SJCRH30 (cell line): ENCODE data around the gene OSBPL6. TPM values are rescaled to one million over a fixed set of nuclear protein-coding genes. Genes with fewer than 3 reads are reported as not detected.
"Not testable (repeated sequence)": the region's sequence is repeated elsewhere in the genome, so short reads cannot be mapped to it uniquely, and the experiment has no call there.

ENCODE experiments used
- DNase-seq, 2 experiments: peaks; one replicate each; pipeline ENCODE4 v3.0.0-alpha.2; 2015 to 2020
- H3K27ac ChIP-seq: fragments of 250-450 bp; sonication (Bioruptor Pico); 2 replicates; pipeline ENCODE4 v1.5.1; 2020; ENCODE audit warnings: mild to moderate bottlenecking, moderate library complexity
- H3K27me3 ChIP-seq: fragments of 250-450 bp; sonication (Bioruptor Pico); 2 replicates; pipeline ENCODE4 v1.5.1; 2020; ENCODE audit warnings: mild to moderate bottlenecking, moderate library complexity
- H3K36me3 ChIP-seq: fragments of 250-450 bp; sonication (Bioruptor Pico); 2 replicates; pipeline ENCODE4 v1.5.1; 2020; ENCODE audit warnings: mild to moderate bottlenecking, moderate library complexity
- H3K4me1 ChIP-seq: fragments of 250-450 bp; sonication (Bioruptor Pico); 2 replicates; pipeline ENCODE4 v1.5.1; 2020; ENCODE audit warnings: mild to moderate bottlenecking, moderate library complexity
- H3K4me3 ChIP-seq: fragments of 250-450 bp; sonication (Bioruptor Pico); 2 replicates; pipeline ENCODE4 v1.5.1; 2020; ENCODE audit warnings: mild to moderate bottlenecking, moderate library complexity
- H3K9me3 ChIP-seq: fragments of 250-450 bp; sonication (Bioruptor Pico); replicated peaks from 2 replicates; pipeline ENCODE4 v1.5.1; 2020; ENCODE audit warnings: mild to moderate bottlenecking, moderate library complexity
- total RNA-seq: library from RNA; depleted of rRNA; stranded (reverse); fragments of >200 nt; shearing (Covaris generic); gene quantifications from 2 replicates; pipeline ENCODE4 v1.2.3, GENCODE V29; 2014

The OSBPL6 gene
- total RNA-seq, 1 experiment from 2014 or later: 14.6 TPM

GRCh38 chr2:178188466-178188865 is 5.8 kb upstream of the OSBPL6 start:
- no peak for DNase-seq
- Histone ChIP-seq H3K4me1 (no peaks in the 10 kb centered on the region; the same call in 1 of the 2 replicates), H3K4me3 (no peak overlapping the region), H3K36me3 (no peaks in the 10 kb centered on the region), H3K9me3 (no peaks in the 10 kb centered on the region), H3K27me3 (no peaks in the 10 kb centered on the region), H3K27ac (no peak overlapping the region)

- H3K9me3 ChIP-seq: no peaks in the 10 kb centered on the region
- no peaks in the 10 kb centered on the region; the same call in none of the 2 replicates for H3K4me1 ChIP-seq
- peak in 1 of 2 experiments; percentile 17 for DNase-seq
- no peak overlapping the region for H3K27ac ChIP-seq
- no peak overlapping the region for H3K4me3 ChIP-seq
- H3K27me3 ChIP-seq: no peaks in the 10 kb centered on the region
- no peaks in the 10 kb centered on the region for H3K36me3 ChIP-seq
These were observed 3.3 kb upstream of the OSBPL6 start for GRCh38 chr2:178191004-178191508.

GRCh38 chr2:178191511-178191910 is 2.8 kb upstream of the OSBPL6 start:
- Histone ChIP-seq H3K27ac (no peak overlapping the region), H3K4me1 (peaks cover 3% of the 10 kb centered on the region), H3K4me3 (no peak overlapping the region), H3K9me3 (no peaks in the 10 kb centered on the region), H3K27me3 (no peaks in the 10 kb centered on the region), H3K36me3 (no peaks in the 10 kb centered on the region)
- DNase-seq: no peak

- Histone ChIP-seq H3K9me3 (no peaks in the 10 kb centered on the region), H3K4me3 (peak overlapping the region; percentile 98), H3K27me3 (no peaks in the 10 kb centered on the region), H3K4me1 (peaks cover 6% of the 10 kb centered on the region), H3K36me3 (no peaks in the 10 kb centered on the region), H3K27ac (no peak overlapping the region)
- DNase-seq: no peak
These were observed 853 bp upstream of the OSBPL6 start for GRCh38 chr2:178193496-178193822.

- peak; percentile 83 to 84 for DNase-seq
- Histone ChIP-seq H3K27ac (peak overlapping the region; percentile 53), H3K36me3 (no peaks in the 10 kb centered on the region), H3K4me3 (peak overlapping the region; percentile 98), H3K27me3 (no peaks in the 10 kb centered on the region), H3K4me1 (peaks cover 15% of the 10 kb centered on the region), H3K9me3 (no peaks in the 10 kb centered on the region)
These were observed 483 bp downstream of the OSBPL6 start for GRCh38 chr2:178194600-178195389.

GRCh38 chr2:178195390-178196166 is 1.3 kb downstream of the OSBPL6 start:
- DNase-seq: peak in 1 of 2 experiments; percentile 15
- Histone ChIP-seq H3K9me3 (no peaks in the 10 kb centered on the region), H3K27ac (peak overlapping the region; percentile 53), H3K27me3 (no peaks in the 10 kb centered on the region), H3K4me1 (peaks cover 16% of the 10 kb centered on the region), H3K4me3 (peak overlapping the region; percentile 98), H3K36me3 (no peaks in the 10 kb centered on the region)

- H3K4me1 ChIP-seq: peaks cover 16% of the 10 kb centered on the region
- no peaks in the 10 kb centered on the region for H3K36me3 ChIP-seq
- no peak overlapping the region for H3K27ac ChIP-seq
- H3K27me3 ChIP-seq: no peaks in the 10 kb centered on the region
- H3K4me3 ChIP-seq: no peak overlapping the region
- no peak for DNase-seq
- no peaks in the 10 kb centered on the region for H3K9me3 ChIP-seq
These were observed 3.5 kb downstream of the OSBPL6 start for GRCh38 chr2:178197791-178198190.

- DNase-seq, H3K9me3 ChIP-seq, H3K27ac ChIP-seq, H3K27me3 ChIP-seq, H3K36me3 ChIP-seq, H3K4me3 ChIP-seq: not testable (repeated sequence)
- H3K4me1 ChIP-seq: peaks cover 16% of the 10 kb centered on the region
These were observed 4.1 kb downstream of the OSBPL6 start for GRCh38 chr2:178198441-178198840.

- H3K27ac ChIP-seq: peak overlapping the region; percentile 50; the same call in 1 of the 2 replicates
- H3K4me3 ChIP-seq: no peak overlapping the region
- H3K4me1 ChIP-seq: peaks cover 16% of the 10 kb centered on the region
- no peaks in the 10 kb centered on the region for H3K36me3 ChIP-seq
- H3K27me3 ChIP-seq: no peaks in the 10 kb centered on the region
- DNase-seq: peak in 1 of 2 experiments; percentile 43
- H3K9me3 ChIP-seq: no peaks in the 10 kb centered on the region
These were observed 5.0 kb downstream of the OSBPL6 start for GRCh38 chr2:178199334-178199733.

- H3K4me1 ChIP-seq: peaks cover 16% of the 10 kb centered on the region
- DNase-seq: no peak
- H3K9me3 ChIP-seq: no peaks in the 10 kb centered on the region
- no peaks in the 10 kb centered on the region for H3K36me3 ChIP-seq
- no peaks in the 10 kb centered on the region for H3K27me3 ChIP-seq
- H3K27ac ChIP-seq: no peak overlapping the region
- no peak overlapping the region for H3K4me3 ChIP-seq
These were observed 6.0 kb downstream of the OSBPL6 start for GRCh38 chr2:178200331-178200730.

- peaks cover 18% of the 10 kb centered on the region for H3K4me1 ChIP-seq
- no peak overlapping the region for H3K27ac ChIP-seq
- H3K36me3 ChIP-seq: no peaks in the 10 kb centered on the region
- no peaks in the 10 kb centered on the region for H3K27me3 ChIP-seq
- H3K9me3 ChIP-seq: no peaks in the 10 kb centered on the region
- DNase-seq: no peak
- H3K4me3 ChIP-seq: no peak overlapping the region
These were observed 8.6 kb downstream of the OSBPL6 start for GRCh38 chr2:178202927-178203326.

- Histone ChIP-seq H3K4me3 (no peak overlapping the region), H3K4me1 (peaks cover 8% of the 10 kb centered on the region), H3K27ac (no peak overlapping the region)
These were observed 10.7 kb downstream of the OSBPL6 start for GRCh38 chr2:178204977-178205376.

GRCh38 chr2:178205853-178206521 is 11.7 kb downstream of the OSBPL6 start:
- H3K27ac ChIP-seq: peak overlapping the region; percentile 9; the same call in 1 of the 2 replicates
- no peaks in the 10 kb centered on the region for H3K9me3 ChIP-seq

More at GRCh38 chr2:178204977-178205376, 10.7 kb downstream of the OSBPL6 start:
- no peak for DNase-seq
- no peaks in the 10 kb centered on the region for H3K36me3 ChIP-seq
- H3K9me3 ChIP-seq: no peaks in the 10 kb centered on the region
- no peaks in the 10 kb centered on the region for H3K27me3 ChIP-seq

GRCh38 chr2:178208336-178208735 is 14.0 kb downstream of the OSBPL6 start:
- H3K27me3 ChIP-seq: no peaks in the 10 kb centered on the region
- DNase-seq: no peak
- no peaks in the 10 kb centered on the region for H3K9me3 ChIP-seq
- no peak overlapping the region for H3K27ac ChIP-seq
- peaks cover 8% of the 10 kb centered on the region for H3K4me1 ChIP-seq
- no peak overlapping the region for H3K4me3 ChIP-seq
- H3K36me3 ChIP-seq: no peaks in the 10 kb centered on the region

More at GRCh38 chr2:178205853-178206521, 11.7 kb downstream of the OSBPL6 start:
- Histone ChIP-seq H3K4me1 (peaks cover 8% of the 10 kb centered on the region), H3K27me3 (no peaks in the 10 kb centered on the region), H3K36me3 (no peaks in the 10 kb centered on the region), H3K4me3 (no peak overlapping the region)
- DNase-seq: peak in 1 of 2 experiments; percentile 52
